Ishikawa (cell line): ENCODE measurements around the gene MAP1LC3A.

Experiments
- CEBPB ChIP-seq: IDR thresholded peaks from 2 replicates; pipeline ENCODE4 v1.6.1; 2012
- CREB1 ChIP-seq: IDR thresholded peaks from 2 replicates; pipeline ENCODE4 v1.6.1; 2012; ENCODE audit warnings: low read depth
- EGR1 ChIP-seq: IDR thresholded peaks from 2 replicates; pipeline ENCODE4 v1.6.1; 2012
- EP300 ChIP-seq: IDR thresholded peaks from 2 replicates; pipeline ENCODE4 v1.6.1; 2012; ENCODE audit warnings: borderline replicate concordance
- FOXM1 ChIP-seq: IDR thresholded peaks from 2 replicates; pipeline ENCODE4 v1.6.1; 2012; ENCODE audit warnings: low read depth, borderline replicate concordance
- MAX ChIP-seq: IDR thresholded peaks from 2 replicates; pipeline ENCODE4 v1.6.1; 2012
- NFIC ChIP-seq: IDR thresholded peaks from 2 replicates; pipeline ENCODE4 v1.6.1; 2012
- RAD21 ChIP-seq: IDR thresholded peaks from 2 replicates; pipeline ENCODE4 v1.6.1; 2012; ENCODE audit warnings: low read depth
- REST ChIP-seq: IDR thresholded peaks from 2 replicates; pipeline ENCODE4 v1.6.1; 2012; ENCODE audit warnings: low read depth, mild to moderate bottlenecking
- TAF1 ChIP-seq: IDR thresholded peaks from 2 replicates; pipeline ENCODE4 v1.6.1; 2012; ENCODE audit warnings: low read depth, mild to moderate bottlenecking
- TCF12 ChIP-seq: IDR thresholded peaks from 2 replicates; pipeline ENCODE4 v1.6.1; 2012; ENCODE audit warnings: low read depth
- TEAD4 ChIP-seq: IDR thresholded peaks from 2 replicates; pipeline ENCODE4 v1.6.1; 2012
- USF1 ChIP-seq: IDR thresholded peaks from 2 replicates; pipeline ENCODE4 v1.6.1; 2012
- YY1 ChIP-seq: IDR thresholded peaks from 2 replicates; pipeline ENCODE4 v1.6.1; 2012; ENCODE audit warnings: low read depth
- ZBTB7A ChIP-seq: IDR thresholded peaks from 2 replicates; pipeline ENCODE4 v1.6.1; 2012; ENCODE audit warnings: low read depth

MAP1LC3A gene

GRCh38 chr20:34577061-34577460 lies 18.5 kb downstream of the MAP1LC3A start:
- no peak for TF ChIP-seq ZBTB7A
- TF ChIP-seq YY1 = no peak
- no peak for TF ChIP-seq USF1
- TF ChIP-seq FOXM1 = no peak
- TF ChIP-seq TAF1 = no peak
- TF ChIP-seq RAD21 = no peak
- no peak for TF ChIP-seq MAX
- no peak for TF ChIP-seq TCF12
- TF ChIP-seq TEAD4 = no peak
- TF ChIP-seq CREB1 = no peak
- TF ChIP-seq EP300 = no peak
- no peak for TF ChIP-seq CEBPB
- TF ChIP-seq EGR1 = no peak
- no peak for TF ChIP-seq REST
- TF ChIP-seq NFIC = no peak

- TF ChIP-seq TAF1 = no peak
- TF ChIP-seq ZBTB7A = no peak
Measured at GRCh38 chr20:34578025-34578424, 19.5 kb downstream of the MAP1LC3A start.

- no peak for TF ChIP-seq USF1
Measured at GRCh38 chr20:34578521-34578920, 20.0 kb downstream of the MAP1LC3A start.

- TF ChIP-seq USF1 (0 out of 2 replicates have a peak, but pooled peaks have one; percentile 10), RAD21 (peak; percentile 90), REST (no peak), CREB1 (no peak), MAX (no peak)
Measured at GRCh38 chr20:34579191-34579978, 20.9 kb downstream of the MAP1LC3A start.

GRCh38 chr20:34579979-34580940 lies 21.7 kb downstream of the MAP1LC3A start:
- TF ChIP-seq CEBPB (no peak), TEAD4 (no peak), CREB1 (no peak), REST (no peak)
